Activated CD4-positive, alpha-beta T cell treated with anti-CD3 and anti-CD28 coated beads, Interleukin-2, amount 50 U/mL, for 4 hours (primary cell): Measurements from ENCODE around the gene SPTBN4.
"Not testable (repeated sequence)": the region's sequence is repeated elsewhere in the genome, so short reads cannot be mapped to it uniquely, and the experiment has no call there.

Experiments used
- DNase-seq, 2 experiments: peaks; one replicate each; pipeline ENCODE4 v3.0.0-alpha.2; 2020

SPTBN4 gene

GRCh38 chr19:40621966-40622772, 155.4 kb downstream of the SPTBN4 start:
- no peak for DNase-seq

GRCh38 chr19:40622773-40623075, 155.9 kb downstream of the SPTBN4 start:
- DNase-seq = no peak

GRCh38 chr19:40623403-40624251, 156.8 kb downstream of the SPTBN4 start:
- DNase-seq = no peak

- DNase-seq = not testable (repeated sequence)
Observed at GRCh38 chr19:40624369-40625153, 157.8 kb downstream of the SPTBN4 start.

- no peak for DNase-seq
Observed at GRCh38 chr19:40625406-40626120, 158.8 kb downstream of the SPTBN4 start.
